ENCODE results near the gene HOXC11. TPM values are rescaled to one million over a fixed set of nuclear protein-coding genes. Genes with fewer than 3 reads are reported as not detected.

The HOXC11 gene
- total RNA-seq (2014; rRNA removed; shearing (Covaris generic)) = 3.2 and 4.2 TPM in 2 replicates

DNA sequence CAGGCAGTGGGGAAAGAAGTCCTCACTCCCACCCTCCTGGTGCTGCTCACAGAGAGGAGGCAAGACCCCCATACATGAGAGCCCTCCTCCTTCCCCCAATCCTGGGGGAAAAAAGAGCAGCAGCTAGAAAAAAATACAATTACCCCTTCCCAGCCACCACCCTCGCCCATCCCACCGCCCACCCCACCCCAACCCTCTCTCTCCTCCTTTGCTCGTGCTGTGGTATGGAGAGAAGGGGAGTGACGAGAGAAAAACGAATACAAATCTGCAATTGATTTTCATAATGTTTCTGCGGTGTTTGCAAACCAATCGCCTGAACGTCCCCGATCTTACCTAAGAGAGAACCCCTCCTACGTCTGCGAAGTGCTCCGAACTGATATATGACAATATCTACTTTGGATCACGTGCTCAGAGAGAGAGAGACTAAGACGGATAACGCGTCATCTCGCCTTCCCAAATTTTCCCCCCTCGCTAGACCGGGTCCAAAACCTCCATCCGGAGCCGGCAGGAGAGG, at the start of gene HOXC11:
TSS of gene HOXC11 (plus strand) at position 405 of the 514 bp plus-strand sequence. CDS start 116 bp downstream, outside the sequence.

DNA sequence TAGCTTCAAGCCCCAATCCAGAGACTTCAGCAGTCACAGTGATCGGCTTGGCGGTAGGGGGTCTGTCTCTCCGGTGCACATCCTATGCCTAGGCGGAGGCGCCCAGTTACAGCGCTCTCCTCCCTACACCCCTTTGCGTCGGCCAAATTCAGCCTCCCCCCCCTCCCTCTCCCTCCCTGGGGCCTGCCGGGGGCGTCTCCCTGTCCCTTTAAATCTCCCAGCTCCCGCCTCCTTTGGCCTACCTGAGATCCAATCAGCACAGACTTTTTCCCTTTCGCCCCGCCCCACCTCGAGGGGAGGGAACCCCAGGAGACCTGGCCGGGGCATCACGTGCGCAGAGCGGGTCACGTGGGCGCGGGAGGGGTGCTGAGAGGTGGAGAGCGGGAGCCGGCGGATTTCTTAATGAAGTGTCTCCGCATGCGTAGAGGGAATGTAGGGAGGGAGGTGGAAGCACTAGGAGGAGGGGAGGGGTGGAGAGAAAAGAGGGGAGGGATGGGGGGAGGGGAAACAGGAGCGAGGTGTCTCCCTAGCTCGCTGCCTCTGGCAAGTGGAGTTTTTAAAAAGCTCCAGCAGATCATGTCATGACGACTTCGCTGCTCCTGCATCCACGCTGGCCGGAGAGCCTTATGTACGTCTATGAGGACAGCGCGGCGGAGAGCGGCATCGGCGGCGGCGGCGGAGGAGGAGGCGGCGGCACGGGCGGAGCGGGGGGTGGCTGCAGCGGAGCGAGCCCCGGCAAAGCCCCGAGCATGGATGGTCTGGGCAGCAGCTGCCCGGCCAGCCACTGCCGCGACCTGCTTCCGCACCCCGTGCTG, 34.4 kb upstream of the HOXC11 start, which contains the start of gene HOXC13:
TSS of gene HOXC13 (plus strand) at position 506 of the 815 bp plus-strand sequence. CDS start at position 582, 76 bp downstream.

DNA sequence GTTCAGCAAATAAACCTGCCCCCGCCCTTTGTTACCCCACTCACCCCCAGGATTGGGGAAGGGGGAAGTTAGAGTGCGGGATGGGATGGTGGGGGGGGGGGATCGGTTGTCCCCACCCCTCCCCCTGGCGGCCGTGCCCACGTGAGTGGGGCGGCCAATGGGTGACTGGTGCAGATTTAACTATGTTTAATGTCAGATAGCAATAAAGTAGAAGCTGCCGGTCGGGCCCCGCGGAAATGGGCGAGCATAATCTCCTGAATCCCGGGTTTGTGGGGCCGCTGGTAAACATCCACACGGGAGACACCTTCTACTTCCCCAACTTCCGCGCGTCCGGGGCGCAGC, 18.3 kb upstream of the HOXC11 start, which contains the start of gene HOXC12:
TSS of gene HOXC12 (plus strand) at position 210 of the 342 bp plus-strand sequence. CDS start at position 237, 27 bp downstream.

DNA sequence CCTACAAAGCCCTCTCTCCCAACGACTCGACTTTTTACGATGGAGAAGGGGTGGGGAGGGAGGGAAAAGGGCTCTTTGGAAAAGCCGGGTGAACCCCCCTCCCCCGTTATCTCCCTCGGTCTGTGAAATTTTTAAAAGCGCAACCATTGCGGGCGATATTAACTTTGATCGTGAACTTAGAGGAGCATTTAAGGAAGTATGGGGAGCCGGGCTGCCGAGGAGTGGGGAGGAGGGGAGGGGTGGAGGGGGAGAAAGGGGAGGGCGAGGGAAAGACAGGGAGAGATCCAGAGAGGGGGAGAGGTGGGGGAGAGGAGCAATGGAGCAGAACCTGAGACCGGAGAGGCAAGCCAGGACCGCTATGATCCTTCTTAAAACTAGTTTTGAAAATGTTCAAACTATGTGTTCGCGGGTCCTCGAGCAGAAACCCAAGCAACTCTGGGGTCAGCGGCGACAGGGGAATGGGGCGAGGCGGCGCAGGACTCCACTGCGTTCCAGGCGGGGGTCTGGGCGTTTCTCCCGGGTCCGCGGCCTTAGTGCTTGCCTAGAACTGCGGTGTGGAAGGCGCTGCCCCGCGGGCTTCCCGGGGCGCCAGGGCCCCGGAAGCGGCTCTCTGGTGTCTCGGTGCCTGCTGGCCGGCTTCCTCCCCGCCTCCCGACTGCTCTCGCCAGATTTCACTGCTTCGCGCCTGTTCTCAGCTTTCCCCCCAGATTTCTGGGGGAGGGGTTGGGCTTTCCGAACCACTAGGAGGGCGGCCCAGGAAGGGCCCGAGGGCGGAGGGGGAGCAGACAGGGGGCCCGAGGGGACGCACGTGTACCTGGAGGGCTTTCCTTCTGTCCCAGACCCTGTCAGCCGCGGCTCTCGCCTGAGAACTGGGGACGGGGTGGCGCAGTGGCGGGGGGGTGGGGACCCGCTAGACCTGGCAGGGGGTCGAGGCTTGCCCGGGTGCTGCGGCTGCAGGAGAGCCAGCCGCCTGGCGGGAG, 1.4 kb downstream of the HOXC11 start, which contains the start of gene HOTAIR:
TSS of gene HOTAIR (minus strand) at position 871 of the 980 bp plus-strand sequence.

DNA sequence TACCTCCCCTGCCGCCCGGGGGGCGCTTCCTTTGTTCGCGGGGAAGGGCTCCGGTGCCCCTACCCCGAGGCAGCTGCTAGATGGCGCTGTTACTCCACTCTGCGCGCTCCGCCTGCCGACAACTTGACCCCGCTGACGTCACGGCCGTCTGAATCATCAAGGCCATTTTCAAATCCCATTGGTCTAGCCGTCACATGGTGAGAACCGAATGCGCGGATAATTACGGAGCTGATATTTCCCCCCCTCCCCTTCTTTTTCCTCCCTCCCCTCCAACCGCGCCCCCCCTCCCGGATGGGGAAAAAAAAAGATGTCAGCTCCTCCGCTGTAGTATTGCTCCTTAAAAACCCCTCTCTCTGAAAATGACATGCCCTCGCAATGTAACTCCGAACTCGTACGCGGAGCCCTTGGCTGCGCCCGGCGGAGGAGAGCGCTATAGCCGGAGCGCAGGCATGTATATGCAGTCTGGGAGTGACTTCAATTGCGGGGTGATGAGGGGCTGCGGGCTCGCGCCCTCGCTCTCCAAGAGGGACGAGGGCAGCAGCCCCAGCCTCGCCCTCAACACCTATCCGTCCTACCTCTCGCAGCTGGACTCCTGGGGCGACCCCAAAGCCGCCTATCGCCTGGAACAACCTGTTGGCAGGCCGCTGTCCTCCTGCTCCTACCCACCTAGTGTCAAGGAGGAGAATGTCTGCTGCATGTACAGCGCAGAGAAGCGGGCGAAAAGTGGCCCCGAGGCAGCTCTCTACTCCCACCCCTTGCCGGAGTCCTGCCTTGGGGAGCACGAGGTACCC, 12.2 kb downstream of the HOXC11 start, which contains the start of gene HOXC10:
TSS of gene HOXC10 (plus strand) at position 246 of the 791 bp plus-strand sequence. CDS start at position 360, 114 bp downstream.

DNA sequence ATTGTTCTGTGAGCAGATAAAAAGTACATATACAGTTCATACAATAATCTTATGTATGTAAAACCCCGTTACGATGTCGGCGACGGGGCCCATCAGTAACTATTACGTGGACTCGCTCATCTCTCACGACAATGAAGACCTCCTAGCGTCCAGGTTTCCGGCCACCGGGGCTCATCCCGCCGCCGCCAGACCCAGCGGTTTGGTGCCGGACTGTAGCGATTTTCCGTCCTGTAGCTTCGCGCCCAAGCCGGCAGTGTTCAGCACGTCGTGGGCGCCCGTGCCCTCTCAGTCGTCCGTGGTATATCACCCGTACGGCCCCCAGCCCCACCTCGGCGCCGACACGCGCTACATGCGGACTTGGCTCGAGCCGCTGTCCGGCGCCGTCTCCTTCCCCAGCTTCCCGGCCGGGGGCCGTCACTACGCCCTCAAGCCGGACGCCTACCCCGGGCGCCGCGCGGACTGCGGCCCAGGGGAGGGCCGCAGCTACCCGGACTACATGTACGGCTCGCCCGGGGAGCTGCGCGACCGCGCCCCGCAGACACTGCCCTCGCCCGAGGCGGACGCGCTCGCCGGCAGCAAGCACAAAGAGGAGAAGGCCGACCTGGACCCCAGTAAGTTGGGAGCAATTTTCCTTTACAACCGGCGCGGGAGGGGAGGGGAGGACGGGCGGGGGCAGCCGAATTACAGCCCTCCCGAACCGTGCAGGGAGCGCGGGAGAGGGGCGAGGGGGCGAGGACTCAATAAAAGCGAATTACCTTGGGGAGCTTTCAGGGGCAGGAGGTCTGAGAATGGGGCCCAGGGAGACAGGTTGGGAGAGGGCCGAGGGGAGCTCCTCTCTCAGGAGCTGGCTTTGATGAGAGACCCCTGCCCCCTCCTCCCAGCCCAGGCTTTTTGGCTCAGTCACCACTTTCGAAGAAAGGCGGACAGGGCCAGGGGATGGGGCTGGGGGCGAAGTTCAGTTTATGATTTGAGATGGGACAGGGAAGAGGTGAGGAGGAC, 27.5 kb downstream of the HOXC11 start, which contains the start of gene HOXC9:
TSS of gene HOXC9 (plus strand) at position 46 of the 999 bp plus-strand sequence. CDS start at position 74, 28 bp downstream.

Small RNA genes lying within 50 kb of the gene (small RNA-seq; reads per million reads assigned to genes)
- gene AC012531.3 (not detected), gene AC012531.4 (not detected), gene MIR196A2 (3.6 reads per million, percentile 81 among the genes with 10 or more reads in this experiment), gene RF01905 (not detected), gene RF01906 (not detected)

Other genes starting within 250 kb of the HOXC11 start
- gene CALCOCO1, start 245.7 kb upstream of the HOXC11 start, total RNA-seq (2014; rRNA removed; shearing (Covaris generic)) = 43.5 and 47.8 TPM in 2 replicates
- not detected in 2 replicates for gene CISTR, start 221.1 kb upstream of the HOXC11 start, total RNA-seq (2014; rRNA removed; shearing (Covaris generic))
- gene HOXC13, start 34.3 kb upstream of the HOXC11 start, total RNA-seq (2014; rRNA removed; shearing (Covaris generic)) = 5.1 and 6.0 TPM in 2 replicates
- 2.6 and 2.8 TPM in 2 replicates for gene HOXC12, start 18.2 kb upstream of the HOXC11 start, total RNA-seq (2014; rRNA removed; shearing (Covaris generic))
- gene HOTAIR, start 1.8 kb downstream of the HOXC11 start, total RNA-seq (2014; rRNA removed; shearing (Covaris generic)) = 0.50 and 1.7 TPM in 2 replicates
- gene HOXC10, start 12.0 kb downstream of the HOXC11 start, total RNA-seq (2014; rRNA removed; shearing (Covaris generic)) = 13.2 and 15.5 TPM in 2 replicates
- gene HOXC9, start 27.0 kb downstream of the HOXC11 start, total RNA-seq (2014; rRNA removed; shearing (Covaris generic)) = 8.4 and 11.2 TPM in 2 replicates
- gene HOXC8, start 35.9 kb downstream of the HOXC11 start, total RNA-seq (2014; rRNA removed; shearing (Covaris generic)) = 3.8 and 4.5 TPM in 2 replicates
- gene HOXC6, start 55.3 kb downstream of the HOXC11 start, total RNA-seq (2014; rRNA removed; shearing (Covaris generic)) = 2.7 and 3.7 TPM in 2 replicates
- gene HOXC5, start 59.9 kb downstream of the HOXC11 start, total RNA-seq (2014; rRNA removed; shearing (Covaris generic)) = 0.19 and 0.58 TPM in 2 replicates
- gene HOXC4, start 80.7 kb downstream of the HOXC11 start, total RNA-seq (2014; rRNA removed; shearing (Covaris generic)) = 2.3 and 4.3 TPM in 2 replicates
- 85.1 and 86.0 TPM in 2 replicates for gene SMUG1, start 215.9 kb downstream of the HOXC11 start, total RNA-seq (2014; rRNA removed; shearing (Covaris generic))